HCT116 (cell line): ENCODE measurements around the gene APBA1. TPM values are rescaled to one million over a fixed set of nuclear protein-coding genes. Genes with fewer than 3 reads are reported as not detected.

Experiments
- ATAC-seq: fragments of 200-7000 bp; cut with Tn5 transposase; 2 replicates; pipeline ENCODE4 v1.9.1; 2020; ENCODE audit warnings: mild to moderate bottlenecking, moderate library complexity
- BruUV-seq: library from RNA; stranded (reverse); fragments of 400-500 nt; replicated peaks from 2 replicates; lab custom pipeline; 2021; lab: Mats Ljungman, UMichigan
- CTCF ChIA-PET: fragments of 300-600 bp; sonication (Branson Sonifier 250); formaldehyde crosslinking; loops from one replicate; lab custom pipeline; 2021; ENCODE audit warnings: antibody characterized with exemption; lab: Charles Lee
- POLR2A ChIA-PET: fragments of 300-600, 350-600 bp; sonication (Branson Sonifier 250); formaldehyde crosslinking; loops from one replicate; lab custom pipeline; 2021; ENCODE audit warnings: antibody characterized with exemption; lab: Charles Lee
- RAD21 ChIA-PET, 2 experiments: fragments of 300-600 bp; sonication (Branson Sonifier 250); formaldehyde crosslinking; loops; one replicate each; lab custom pipeline; 2023; ENCODE audit warnings: low total read pairs in 2 of 2; ENCODE audit not compliant: uncharacterized antibody in 2 of 2, unreplicated experiment in 2 of 2, low non-redundant PET in 1 of 2; lab: Charles Lee
- DNase-seq: peaks from one replicate; pipeline ENCODE4 v3.0.0-alpha.2; 2010; ENCODE audit warnings: low read depth, low spot score
- H2AFZ ChIP-seq: fragments of 200-600 bp; shearing (Covaris generic), sonication (generic); 2 replicates; pipeline ENCODE4 v1.6.1; 2017; ENCODE audit warnings: low read depth, mixed run types, mixed read lengths, antibody characterized with exemption, low read length; ENCODE audit not compliant: poor library complexity, severe bottlenecking
- H3K27ac ChIP-seq: 2 replicates; pipeline ENCODE4 v1.5.1; 2012; ENCODE audit warnings: low read depth, low read length
- H3K27me3 ChIP-seq: fragments of 200-600 bp; sonication (generic); 2 replicates; pipeline ENCODE4 v1.6.1; 2016; ENCODE audit warnings: mixed run types, low read length, mixed read lengths; ENCODE audit not compliant: insufficient read depth
- H3K36me3 ChIP-seq, 2 experiments: fragments of 200-500 bp in 1 of 2; fragments of 200-600 bp in 1 of 2; sonication (Bioruptor generic) in 1 of 2; sonication (generic) in 1 of 2; 2 replicates each; pipeline versions ENCODE4 v1.5.1 to v1.6.1; 2014 to 2016; ENCODE audit warnings: low read length in 2 of 2, inconsistent platforms in 1 of 2, mixed read lengths in 1 of 2, mixed run types in 1 of 2; ENCODE audit not compliant: insufficient read depth in 2 of 2, control insufficient read depth in 1 of 2
- H3K4me1 ChIP-seq, 2 experiments: fragments of 200-600 bp in 1 of 2; sonication (generic) in 1 of 2; 2 replicates each; pipeline versions ENCODE4 v1.5.1 to v1.6.1; 2012 to 2017; ENCODE audit warnings: low read length in 2 of 2, inconsistent platforms in 1 of 2, mild to moderate bottlenecking in 1 of 2, mixed read lengths in 1 of 2, mixed run types in 1 of 2, moderate library complexity in 1 of 2; ENCODE audit not compliant: insufficient read depth in 2 of 2, control insufficient read depth in 1 of 2
- H3K4me2 ChIP-seq: fragments of 200-600 bp; sonication (generic); 2 replicates; pipeline ENCODE4 v1.6.1; 2017; ENCODE audit warnings: mixed run types, low read length, mixed read lengths
- H3K4me3 ChIP-seq, 2 experiments: fragments of 200-600 bp in 1 of 2; sonication (generic) in 1 of 2; replicated peaks in 1 of 2; 2 replicates each; pipeline ENCODE4 v1.5.1; 2011 to 2016; ENCODE audit warnings: low read length in 2 of 2, control low read depth in 1 of 2, low read depth in 1 of 2, mild to moderate bottlenecking in 1 of 2, mixed read lengths in 1 of 2, mixed run types in 1 of 2
- H3K79me2 ChIP-seq: fragments of 200-600 bp; sonication (generic); 2 replicates; pipeline ENCODE4 v1.6.1; 2017; ENCODE audit warnings: mild to moderate bottlenecking, mixed run types, low read length, moderate library complexity, mixed read lengths; ENCODE audit not compliant: insufficient read depth
- H3K9ac ChIP-seq: fragments of 200-600 bp; sonication (generic); 2 replicates; pipeline ENCODE4 v1.6.1; 2016; ENCODE audit warnings: low read length, mixed read lengths
- H3K9me2 ChIP-seq: fragments of 200-600 bp; sonication (generic), shearing (Covaris generic); 2 replicates; pipeline ENCODE4 v1.6.1; 2017; ENCODE audit warnings: mixed run types, mild to moderate bottlenecking, moderate library complexity; ENCODE audit not compliant: insufficient read depth
- H3K9me3 ChIP-seq, 2 experiments: fragments of 200-500 bp in 1 of 2; fragments of 200-600 bp in 1 of 2; sonication (Bioruptor generic) in 1 of 2; sonication (generic) in 1 of 2; 2 replicates each; pipeline ENCODE4 v1.6.1; 2014 to 2017; ENCODE audit warnings: low read length in 2 of 2, mixed read lengths in 2 of 2, inconsistent platforms in 1 of 2, low read depth in 1 of 2, mild to moderate bottlenecking in 1 of 2, mixed run types in 1 of 2, moderate library complexity in 1 of 2; ENCODE audit not compliant: control insufficient read depth in 1 of 2, insufficient read depth in 1 of 2
- H4K20me1 ChIP-seq: fragments of 200-600 bp; sonication (generic), shearing (Covaris generic); 2 replicates; pipeline ENCODE4 v1.6.1; 2017; ENCODE audit warnings: mixed run types, mild to moderate bottlenecking, moderate library complexity; ENCODE audit not compliant: insufficient read depth
- ATF3 ChIP-seq: IDR thresholded peaks from 2 replicates; pipeline ENCODE4 v1.6.1; 2012
- CBX3 ChIP-seq: IDR thresholded peaks from 2 replicates; pipeline ENCODE4 v1.6.1; 2012; ENCODE audit warnings: low read depth
- ELF1 ChIP-seq: IDR thresholded peaks from 2 replicates; pipeline ENCODE4 v1.6.1; 2012; ENCODE audit warnings: low read depth, borderline replicate concordance
- EZH2phosphoT487 ChIP-seq: fragments of 200-600 bp; IDR thresholded peaks from 2 replicates; pipeline ENCODE4 v1.6.1; 2018; ENCODE audit warnings: antibody characterized with exemption, borderline replicate concordance
- TCF7L2 ChIP-seq: IDR thresholded peaks from 2 replicates; pipeline ENCODE4 v1.7.0; 2011; ENCODE audit warnings: borderline replicate concordance, inconsistent platforms; ENCODE audit not compliant: insufficient read depth, insufficient read length; ENCODE audit errors: extremely low read depth
- YY1 ChIP-seq: IDR thresholded peaks from 2 replicates; pipeline ENCODE4 v1.6.1; 2011; ENCODE audit warnings: low read length, low read depth, moderate library complexity, mild to moderate bottlenecking; ENCODE audit not compliant: insufficient replicate concordance; ENCODE audit errors: extremely low read depth
- ZFX ChIP-seq: fragments of 450-650 bp; IDR thresholded peaks from 2 replicates; pipeline ENCODE4 v1.6.1; 2017
- intact Hi-C: fragments of 100-400 bp; cut with micrococcal nuclease; formaldehyde crosslinking; loops from 2 replicates; pipeline ENCODE4 v1.10.0; 2022
- total RNA-seq: library from RNA; stranded (reverse); gene quantifications from one replicate; pipeline ENCODE4 v1.2.1, GENCODE V29; 2021; ENCODE audit not compliant: unreplicated experiment

Gene APBA1
- total RNA-seq, 1 experiment from 2014 or later: 0.20 TPM

DNA sequence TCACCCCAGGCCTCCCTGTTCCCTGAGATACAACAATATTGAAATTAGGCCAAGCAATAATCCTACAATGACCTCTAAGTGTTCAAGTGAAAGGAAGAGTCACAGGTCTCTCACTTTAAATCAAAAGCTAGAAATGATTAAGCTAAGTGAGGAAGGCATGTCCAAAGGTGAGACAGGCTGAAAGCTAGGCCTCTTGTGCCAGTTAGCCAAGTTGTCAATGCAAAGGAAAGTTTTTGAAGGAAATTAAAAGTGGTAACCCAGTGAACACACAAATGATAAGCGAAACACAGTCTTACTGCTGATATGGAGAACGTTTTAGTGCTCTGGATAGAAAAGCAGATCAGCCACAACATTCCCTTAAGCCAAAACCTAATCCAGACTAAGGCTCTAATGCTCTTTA, 47.8 kb upstream of the APBA1 start:
- DNase-seq: no peak
- ATAC-seq: no peak

DNA sequence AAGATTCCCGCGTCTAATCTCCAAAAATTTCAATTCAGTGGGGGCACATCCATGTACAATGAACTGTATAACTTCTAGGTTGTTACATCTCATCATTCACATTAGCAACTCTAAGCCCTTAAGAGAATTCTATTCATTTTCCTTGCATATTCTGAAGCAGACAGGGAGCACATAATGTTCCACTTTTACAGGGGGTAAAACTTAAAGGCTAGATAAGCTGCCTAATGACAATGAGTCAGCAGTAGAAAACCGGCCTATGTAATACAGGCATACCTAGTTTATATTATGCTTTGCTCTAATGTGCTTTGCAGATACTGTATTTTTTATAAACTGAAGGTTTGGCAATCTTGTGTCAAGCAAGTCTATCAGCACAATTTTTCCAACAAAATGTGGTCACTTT, 47.2 kb upstream of the APBA1 start:
- Histone ChIP-seq H3K27ac (no peak overlapping the region), H3K79me2 (no peaks in the 10 kb centered on the region), H4K20me1 (no peaks in the 10 kb centered on the region), H3K36me3 (peaks cover 3 to 11% of the 10 kb centered on the region in 2 experiments; a peak in 2 of 4 replicates), H2AFZ (no peak overlapping the region), H3K9ac (no peak overlapping the region), H3K27me3 (no peaks in the 10 kb centered on the region), H3K9me2 (no peaks in the 10 kb centered on the region), H3K4me1 (no peaks in the 10 kb centered on the region), H3K4me2 (no peak overlapping the region), H3K9me3 (no peaks in the 10 kb centered on the region), H3K4me3 (no peak overlapping the region)
- no peak for ATAC-seq
- intact Hi-C loops: no loop called here
- ChIA-PET POLR2A (no interaction called here), RAD21 (no interaction called here), CTCF (no interaction called here)
- TF ChIP-seq ELF1: no peak
- TF ChIP-seq EZH2phosphoT487: no peak
- no peak for TF ChIP-seq YY1
- TF ChIP-seq ZFX: no peak
- TF ChIP-seq ATF3: no peak
- TF ChIP-seq TCF7L2: no peak
- no TSS peak for BruUV-seq
- no peak for DNase-seq

More for the DNA sequence above, 47.8 kb upstream of the APBA1 start:
- H3K27ac ChIP-seq: no peak overlapping the region
- no peaks in the 10 kb centered on the region for H3K9me2 ChIP-seq
- no peaks in the 10 kb centered on the region for H3K79me2 ChIP-seq
- no peaks in the 10 kb centered on the region for H3K27me3 ChIP-seq
- no peak overlapping the region for H3K4me3 ChIP-seq
- ChIA-PET POLR2A (no interaction called here), CTCF (no interaction called here), RAD21 (no interaction called here)
- no peaks in the 10 kb centered on the region for H3K9me3 ChIP-seq
- H4K20me1 ChIP-seq: no peaks in the 10 kb centered on the region
- TF ChIP-seq CBX3: no peak
- BruUV-seq: no TSS peak
- no peaks in the 10 kb centered on the region for H3K4me1 ChIP-seq
- no peak overlapping the region for H3K4me2 ChIP-seq
- H3K36me3 ChIP-seq: peaks cover 3 to 11% of the 10 kb centered on the region in 2 experiments; a peak in 2 of 4 replicates
- no peak overlapping the region for H3K9ac ChIP-seq
- no peak overlapping the region for H2AFZ ChIP-seq
- intact Hi-C loops: no loop called here
